Activated CD8-positive, alpha-beta T cell treated with anti-CD3 and anti-CD28 coated beads for 36 hours (primary cell): ENCODE data around the gene FCHSD2. TPM values are rescaled to one million over a fixed set of nuclear protein-coding genes. Genes with fewer than 3 reads are reported as not detected.
"Not testable (repeated sequence)": the region's sequence is repeated elsewhere in the genome, so short reads cannot be mapped to it uniquely, and the experiment has no call there.

Source experiments
- ATAC-seq: fragments of 200-7000 bp; cut with Tn5 transposase; one replicate; pipeline ENCODE4 v1.10.0; 2021; ENCODE audit warnings: mild to moderate bottlenecking, moderate library complexity
- CTCF ChIA-PET: fragments of 350-600 bp; sonication (Branson Sonifier 250); formaldehyde crosslinking; loops from one replicate; lab custom pipeline; 2021; ENCODE audit warnings: antibody characterized with exemption; lab: Charles Lee
- POLR2A ChIA-PET: fragments of 350-600 bp; sonication (Branson Sonifier 250); formaldehyde crosslinking; loops from one replicate; lab custom pipeline; 2021; ENCODE audit warnings: antibody characterized with exemption; lab: Charles Lee
- DNase-seq: peaks from one replicate; pipeline ENCODE4 v3.0.0-alpha.2; 2020
- H3K27ac Mint-ChIP-seq: one replicate; pipeline ENCODE4 v1.8.0; 2021; ENCODE audit warnings: mild to moderate bottlenecking, mixed read lengths
- H3K27me3 Mint-ChIP-seq: one replicate; pipeline ENCODE4 v1.8.0; 2021; ENCODE audit warnings: mixed read lengths
- H3K36me3 Mint-ChIP-seq: one replicate; pipeline ENCODE4 v1.8.0; 2021; ENCODE audit warnings: low read depth, mixed read lengths
- H3K4me1 Mint-ChIP-seq: one replicate; pipeline ENCODE4 v1.8.0; 2021; ENCODE audit warnings: low read depth, mixed read lengths
- H3K4me3 Mint-ChIP-seq: one replicate; pipeline ENCODE4 v1.8.0; 2021; ENCODE audit warnings: mild to moderate bottlenecking, moderate library complexity, mixed read lengths
- H3K9me3 Mint-ChIP-seq: one replicate; pipeline ENCODE4 v1.8.0; 2021; ENCODE audit warnings: mixed read lengths
- CTCF ChIP-seq: fragments of 200-600 bp; IDR thresholded peaks from one replicate; pipeline ENCODE4 v1.8.0; 2022; ENCODE audit warnings: antibody characterized with exemption, mild to moderate bottlenecking
- intact Hi-C: fragments of 100-400 bp; cut with micrococcal nuclease; formaldehyde crosslinking; loops from one replicate; pipeline ENCODE4 v1.10.0; 2022
- total RNA-seq, 2 experiments: library from RNA; stranded (reverse); gene quantifications; one replicate each; pipeline ENCODE4 v1.2.3, GENCODE V29; 2021

The FCHSD2 gene
- total RNA-seq, 2 experiments from 2014 or later: 23.6 to 24.8 TPM

- Mint-ChIP-seq H3K9me3 (no peaks in the 10 kb centered on the region), H3K27ac (peak overlapping the region; percentile 100), H3K4me1 (peaks cover 21% of the 10 kb centered on the region), H3K36me3 (no peaks in the 10 kb centered on the region), H3K27me3 (no peaks in the 10 kb centered on the region), H3K4me3 (peak overlapping the region; percentile 97)
- POLR2A ChIA-PET: interaction anchor here (1.2 to 3.7 kb wide), 9 partner anchors 12 to 71 kb away, joined by 3 to 23 read pairs (median 5); partner anchors contain the start of gene ATG16L2
- no peak for TF ChIP-seq CTCF
- ATAC-seq (no peak), DNase-seq (no peak)
- CTCF ChIA-PET: interaction anchor here (0.8 to 4.0 kb wide), 17 partner anchors 10 to 386 kb away, joined by 3 to 99 read pairs (median 6); partner anchors contain the start of gene ATG16L2
- intact Hi-C loops: loop anchor here (1.0 kb wide), 1 partner anchor 68 kb away; no protein-coding TSS in a partner anchor
Observed at GRCh38 chr11:72793076-72793424, 349.1 kb downstream of the FCHSD2 start.

DNA sequence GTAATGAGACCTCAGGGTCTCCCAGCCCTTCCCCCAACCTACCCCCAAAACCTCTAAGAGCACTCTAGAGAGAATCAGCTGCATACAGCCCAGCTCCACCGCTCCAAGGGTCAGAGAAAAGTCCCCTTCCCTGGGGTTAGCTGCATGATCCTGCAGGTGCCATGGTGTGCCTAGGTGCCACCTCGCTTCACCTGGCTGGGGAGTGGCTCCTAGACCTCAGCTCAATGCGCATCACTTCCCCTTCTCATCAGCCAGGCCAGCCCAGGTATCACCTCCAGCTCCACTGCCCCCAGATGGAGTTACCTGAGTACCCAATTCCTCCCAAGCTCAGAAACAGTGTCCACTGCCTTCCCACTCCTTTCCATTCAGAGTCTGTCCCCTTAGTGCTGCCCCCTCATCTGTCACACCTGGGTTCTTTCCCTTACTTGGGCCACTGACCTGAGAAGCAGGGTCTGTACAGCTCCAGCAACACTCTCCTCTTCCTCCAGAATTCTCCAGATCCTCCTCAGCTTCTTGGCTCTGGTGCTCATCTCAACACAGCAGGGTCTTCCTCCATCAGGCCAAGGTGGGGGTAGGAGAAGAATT is 349.6 kb downstream of the FCHSD2 start:
- ChIA-PET POLR2A (interaction anchor here (0.5 to 3.7 kb wide), 11 partner anchors 10 to 328 kb away, joined by 3 to 23 read pairs (median 5); partner anchors contain the start of gene ATG16L2), CTCF (interaction anchor here (0.8 to 4.0 kb wide), 17 partner anchors 9 to 386 kb away, joined by 3 to 99 read pairs (median 6); partner anchors contain the start of gene ATG16L2)
- Mint-ChIP-seq H3K4me3 (no peak overlapping the region), H3K4me1 (peaks cover 26% of the 10 kb centered on the region), H3K36me3 (no peaks in the 10 kb centered on the region), H3K9me3 (no peaks in the 10 kb centered on the region), H3K27me3 (no peaks in the 10 kb centered on the region), H3K27ac (peak overlapping the region; percentile 100)
- no peak for DNase-seq
- intact Hi-C loops: loop anchor here (1.0 kb wide), 1 partner anchor 67 kb away; no protein-coding TSS in a partner anchor
- no peak for TF ChIP-seq CTCF
- ATAC-seq: no peak

GRCh38 chr11:72791228-72791627 is 350.9 kb downstream of the FCHSD2 start:
- H3K9me3 Mint-ChIP-seq, ATAC-seq, H3K4me3 Mint-ChIP-seq, DNase-seq, CTCF ChIA-PET, H3K27me3 Mint-ChIP-seq, H3K36me3 Mint-ChIP-seq, intact Hi-C loops, H3K27ac Mint-ChIP-seq: not testable (repeated sequence)
- POLR2A ChIA-PET: interaction anchor here (1.6 kb wide), 1 partner anchor 8 kb away, joined by 7 read pairs; no protein-coding TSS in a partner anchor
- H3K4me1 Mint-ChIP-seq: peaks cover 35% of the 10 kb centered on the region

GRCh38 chr11:72789493-72790131 is 352.5 kb downstream of the FCHSD2 start:
- no peak for TF ChIP-seq CTCF
- Mint-ChIP-seq H3K27ac (no peak overlapping the region), H3K4me1 (peaks cover 33% of the 10 kb centered on the region), H3K9me3 (no peaks in the 10 kb centered on the region), H3K27me3 (no peaks in the 10 kb centered on the region), H3K36me3 (no peaks in the 10 kb centered on the region), H3K4me3 (no peak overlapping the region)
- no peak for DNase-seq
- CTCF ChIA-PET: interaction anchor here (1.0 to 1.7 kb wide), 3 partner anchors 9 to 64 kb away, joined by 3 to 6 read pairs (median 4); no protein-coding TSS in a partner anchor
- no peak for ATAC-seq
- POLR2A ChIA-PET: no interaction called here
- intact Hi-C loops: no loop called here

DNA sequence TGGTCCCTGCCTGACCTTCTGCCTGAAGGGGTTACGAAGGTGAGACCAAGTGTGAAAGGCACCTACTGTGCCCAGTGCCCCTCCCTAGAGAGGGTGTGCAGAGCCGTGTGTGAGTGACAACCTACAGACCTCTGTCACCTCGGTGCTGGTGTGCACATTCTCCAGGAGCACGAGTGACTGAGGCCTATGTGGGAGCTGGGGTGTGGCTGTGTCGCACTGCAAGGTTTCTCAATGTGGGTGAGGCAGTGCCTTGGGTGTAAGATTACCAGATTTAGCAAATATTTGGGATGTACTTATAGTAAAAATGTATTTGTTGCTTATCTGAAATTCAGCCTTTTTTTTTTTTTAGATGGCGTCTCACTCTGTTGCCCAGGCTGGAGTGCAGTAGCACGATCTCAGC is 353.9 kb downstream of the FCHSD2 start:
- Mint-ChIP-seq H3K27ac (no peak overlapping the region), H3K27me3 (no peaks in the 10 kb centered on the region), H3K9me3 (no peaks in the 10 kb centered on the region), H3K4me3 (no peak overlapping the region), H3K36me3 (no peaks in the 10 kb centered on the region), H3K4me1 (peaks cover 27% of the 10 kb centered on the region)
- intact Hi-C loops: no loop called here
- no peak for ATAC-seq
- ChIA-PET CTCF (interaction anchor here (1.2 to 2.2 kb wide), 4 partner anchors 9 to 317 kb away, joined by 3 to 5 read pairs (median 4); no protein-coding TSS in a partner anchor), POLR2A (interaction anchor here (1.1 kb wide), 1 partner anchor 49 kb away, joined by 3 read pairs; no protein-coding TSS in a partner anchor)
- no peak for TF ChIP-seq CTCF
- no peak for DNase-seq
